CD4-positive, alpha-beta T cell treated with Interleukin-6 at 100 ng/mL for 8 hours (primary cell): ENCODE measurements around the gene SRPRB.

Experiments used
- DNase-seq: peaks from one replicate; pipeline ENCODE4 v3.0.0-alpha.2; 2020; ENCODE audit warnings: mixed read lengths, low spot score

The SRPRB gene

DNA sequence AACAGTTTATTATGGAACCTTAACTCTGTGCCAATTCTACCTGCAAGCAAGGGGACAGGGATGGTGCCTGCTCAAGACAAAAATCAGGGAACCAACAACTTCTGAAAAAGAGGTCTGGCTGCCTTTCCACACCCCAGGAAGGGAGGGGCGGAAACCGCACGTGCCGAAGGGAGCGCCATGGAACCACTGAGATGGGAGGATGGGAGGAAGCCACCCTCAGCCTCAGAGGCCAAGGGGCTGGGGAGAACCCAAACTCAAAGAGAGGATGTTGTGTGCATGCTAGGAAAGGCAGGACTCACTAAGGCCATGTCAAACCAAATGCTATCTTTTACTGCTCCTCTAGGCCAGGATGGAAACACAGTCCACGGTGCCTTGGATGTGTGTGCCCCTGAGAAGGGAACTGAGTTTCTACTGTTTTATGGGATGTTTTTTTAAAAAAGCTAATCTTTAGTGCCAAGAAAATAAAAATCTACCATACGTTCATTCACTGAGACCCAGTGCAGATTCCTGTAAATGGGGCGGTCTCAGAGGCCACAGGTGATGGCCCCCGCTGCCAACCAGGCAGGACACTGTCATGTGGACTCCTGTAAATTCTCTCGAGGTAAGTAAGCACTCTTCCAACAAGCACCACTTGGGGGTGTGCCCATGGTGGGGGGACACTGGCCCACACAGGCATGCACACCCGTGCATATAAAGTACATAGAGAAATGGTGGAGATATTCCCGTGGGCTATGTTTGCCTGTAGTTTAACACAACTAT lies 20.5 kb downstream of the SRPRB start:
- no peak for DNase-seq

DNA sequence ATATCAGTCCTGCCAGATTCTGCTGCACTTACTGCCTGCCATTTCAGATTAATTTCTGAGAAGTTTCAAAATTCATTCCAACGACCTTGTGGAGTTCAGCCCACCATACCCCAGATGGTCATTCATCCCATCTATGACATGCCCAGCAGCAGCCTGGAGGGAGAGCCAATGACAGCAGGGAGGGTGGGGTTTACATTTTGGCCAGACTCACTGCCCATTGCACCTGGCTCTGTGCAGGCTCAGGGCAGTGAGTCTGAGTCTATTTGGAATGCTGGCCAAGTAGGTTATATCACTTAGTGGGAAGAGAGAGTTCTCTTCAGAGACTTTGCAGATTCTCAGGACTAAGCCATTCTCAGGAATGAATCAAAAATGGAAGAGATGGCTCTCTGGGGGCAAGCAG lies 21.5 kb downstream of the SRPRB start:
- DNase-seq, result no peak

DNA sequence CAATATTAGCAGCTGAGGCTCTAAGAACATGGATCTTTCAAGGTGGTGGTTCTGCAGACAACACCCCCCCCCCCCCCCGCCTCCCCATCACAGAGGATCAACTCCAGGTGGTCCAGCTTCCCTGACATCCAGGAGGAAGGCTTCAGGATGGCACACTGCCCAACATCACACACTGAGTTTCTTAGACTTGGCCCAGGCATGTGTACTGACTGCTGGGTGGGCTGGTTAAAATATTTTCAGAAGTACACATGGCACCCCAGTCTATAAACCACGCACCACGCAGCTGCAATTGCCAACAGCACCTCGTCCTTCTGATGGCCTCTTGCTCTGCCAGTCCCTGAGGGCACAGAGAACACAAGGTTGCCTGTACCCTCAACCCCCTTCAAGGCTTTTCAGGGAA lies 22.1 kb downstream of the SRPRB start:
- DNase-seq, result no peak

DNA sequence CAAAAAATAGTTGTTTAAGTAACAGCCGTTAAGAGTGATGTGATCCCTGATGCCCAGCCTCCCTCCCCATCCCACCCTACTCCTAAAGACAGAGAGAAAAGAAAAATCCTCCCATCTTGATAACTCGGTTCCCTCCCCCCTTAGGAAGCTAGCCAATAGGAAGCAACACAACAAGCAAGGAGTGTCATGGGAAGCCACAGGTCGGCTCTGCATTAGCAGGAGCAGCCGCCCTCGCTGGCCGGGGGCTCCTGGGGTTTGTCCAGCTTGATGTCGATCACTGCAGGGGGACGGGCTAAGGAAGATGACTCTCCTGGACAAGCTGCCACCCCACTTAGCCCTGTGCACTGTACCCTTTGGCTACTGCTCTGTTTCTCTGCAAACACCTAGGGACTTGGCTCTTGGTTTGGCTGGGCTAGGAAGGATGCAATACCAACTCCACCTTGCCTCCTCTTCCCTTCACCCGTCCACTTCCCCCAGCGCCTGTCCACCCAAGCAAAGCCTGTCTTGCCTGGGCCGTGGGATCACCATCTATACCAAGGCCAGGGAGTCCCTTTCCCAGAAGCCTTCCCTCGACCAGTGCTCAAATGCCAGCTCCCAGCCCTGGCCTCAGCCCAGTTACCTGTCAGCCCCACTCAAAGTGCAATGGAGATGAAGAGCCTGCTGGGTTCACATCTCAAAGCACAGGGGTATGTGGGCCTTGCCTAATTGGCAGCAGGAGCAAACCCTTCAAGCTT lies 23.1 kb downstream of the SRPRB start:
- DNase-seq, result no peak

DNA sequence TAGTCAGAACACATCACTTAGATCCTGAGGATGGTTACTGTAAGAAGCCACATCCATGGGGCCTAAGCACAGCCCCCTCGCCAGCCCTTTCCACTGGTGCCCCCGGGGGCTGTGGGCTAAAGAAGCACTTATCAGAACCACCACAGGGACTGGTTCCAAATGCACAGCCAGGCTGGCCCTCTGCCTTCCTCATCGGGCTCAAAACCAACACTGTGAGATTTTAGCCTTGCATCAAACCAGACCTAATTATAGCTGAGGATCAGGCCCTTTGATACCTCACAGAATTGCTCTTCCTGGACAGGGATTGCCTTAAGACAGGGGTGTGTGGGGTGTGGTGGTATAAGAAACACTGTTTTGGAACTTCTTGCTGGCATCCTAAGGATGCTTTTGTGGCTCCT lies 23.7 kb downstream of the SRPRB start:
- DNase-seq, result no peak

DNA sequence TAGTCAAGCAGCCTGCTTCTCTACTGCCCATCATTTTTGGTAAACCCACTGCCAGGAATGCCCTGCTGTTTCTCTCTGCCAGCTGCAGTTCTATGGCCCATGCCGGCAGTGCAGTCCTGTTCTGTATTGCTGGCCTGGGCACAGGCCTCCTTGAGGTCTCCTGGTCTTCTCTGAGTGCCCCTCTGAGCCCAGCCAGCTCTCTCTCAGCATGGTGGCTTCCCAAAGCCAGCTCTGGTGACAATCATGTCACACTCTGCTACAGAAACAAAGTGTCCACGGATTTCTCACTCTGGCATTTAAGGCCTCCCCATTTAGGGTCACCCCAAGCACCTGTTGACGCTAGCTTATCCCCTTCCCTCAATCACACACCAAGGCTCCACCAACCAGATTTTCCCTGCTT lies 24.5 kb downstream of the SRPRB start:
- DNase-seq, result no peak

DNA sequence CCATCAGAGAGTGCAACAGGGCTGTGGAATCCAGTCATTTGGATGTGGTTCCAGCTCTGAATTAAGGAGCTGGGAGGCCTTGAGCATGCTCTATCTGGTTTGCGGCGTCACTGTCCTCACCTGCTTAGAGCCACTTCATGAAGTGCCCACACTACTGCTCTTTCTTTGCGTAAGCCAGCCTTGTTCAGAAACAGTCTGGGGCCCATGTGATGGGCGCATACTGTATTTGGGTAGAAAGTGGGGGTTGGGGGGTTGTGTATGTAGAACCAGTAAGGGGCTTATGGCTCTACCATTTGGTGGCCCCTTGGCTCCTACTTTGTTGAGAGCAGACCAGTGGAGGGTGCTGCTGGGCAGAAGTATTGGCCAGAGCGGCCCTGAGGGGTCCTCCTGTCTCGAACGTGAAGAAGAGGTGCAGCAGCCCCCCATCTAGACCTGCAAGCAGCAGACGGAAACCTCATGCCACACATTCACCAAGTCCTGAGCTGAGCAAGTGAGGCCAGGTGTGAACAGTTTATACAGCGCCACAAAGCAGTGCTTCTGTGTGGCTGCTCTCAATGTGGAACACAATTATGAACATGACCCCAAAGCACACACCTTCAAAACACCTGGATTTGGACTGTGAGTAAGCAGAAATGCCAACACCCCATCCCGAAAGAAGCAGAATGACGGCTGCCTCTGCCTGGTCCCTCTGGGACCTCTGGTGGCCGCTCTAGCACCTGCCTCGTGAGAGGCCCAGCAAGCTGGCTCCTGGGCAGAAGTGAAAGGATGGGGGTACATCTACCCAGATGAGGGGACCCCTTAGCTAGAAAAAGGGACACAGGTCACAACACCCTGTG lies 26.6 kb downstream of the SRPRB start:
- DNase-seq, result no peak

DNA sequence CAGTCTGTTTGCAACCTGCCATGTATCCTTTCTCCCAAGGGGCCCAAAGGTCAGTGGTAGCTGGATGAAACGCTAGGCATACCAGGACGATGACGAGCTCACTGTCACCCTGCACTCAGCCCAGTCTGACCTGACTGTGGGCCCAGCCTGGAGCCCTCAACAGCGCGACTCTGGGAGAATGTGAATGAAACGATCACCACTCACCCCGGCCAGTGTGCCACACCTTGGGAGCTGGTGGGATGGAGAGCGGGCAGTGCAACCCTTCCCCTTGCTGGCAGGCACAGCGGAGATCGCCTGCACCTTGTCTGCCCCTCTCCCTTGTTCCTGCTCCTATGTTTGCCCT lies 27.2 kb downstream of the SRPRB start:
- DNase-seq, result no peak

DNA sequence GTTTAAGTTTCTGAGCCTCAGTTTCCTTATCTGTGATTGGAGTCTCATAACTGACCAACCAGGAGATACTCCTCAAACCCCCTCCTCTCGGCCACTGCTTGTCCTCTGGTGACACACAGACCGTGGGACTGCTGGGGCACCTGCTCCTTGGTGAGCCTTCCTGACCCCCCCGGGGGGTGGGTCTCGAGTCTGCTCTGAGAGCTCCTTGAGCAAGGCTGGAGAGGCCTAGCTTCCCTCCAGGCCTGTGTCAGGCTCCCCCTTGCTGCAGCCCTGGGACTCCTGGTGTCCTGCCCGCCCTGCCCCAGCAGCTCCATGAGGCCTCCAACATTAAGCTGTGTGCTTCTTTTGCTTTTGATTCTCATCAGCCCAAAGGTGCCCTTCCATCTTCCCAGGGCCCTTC lies 27.7 kb downstream of the SRPRB start:
- no peak for DNase-seq

DNA sequence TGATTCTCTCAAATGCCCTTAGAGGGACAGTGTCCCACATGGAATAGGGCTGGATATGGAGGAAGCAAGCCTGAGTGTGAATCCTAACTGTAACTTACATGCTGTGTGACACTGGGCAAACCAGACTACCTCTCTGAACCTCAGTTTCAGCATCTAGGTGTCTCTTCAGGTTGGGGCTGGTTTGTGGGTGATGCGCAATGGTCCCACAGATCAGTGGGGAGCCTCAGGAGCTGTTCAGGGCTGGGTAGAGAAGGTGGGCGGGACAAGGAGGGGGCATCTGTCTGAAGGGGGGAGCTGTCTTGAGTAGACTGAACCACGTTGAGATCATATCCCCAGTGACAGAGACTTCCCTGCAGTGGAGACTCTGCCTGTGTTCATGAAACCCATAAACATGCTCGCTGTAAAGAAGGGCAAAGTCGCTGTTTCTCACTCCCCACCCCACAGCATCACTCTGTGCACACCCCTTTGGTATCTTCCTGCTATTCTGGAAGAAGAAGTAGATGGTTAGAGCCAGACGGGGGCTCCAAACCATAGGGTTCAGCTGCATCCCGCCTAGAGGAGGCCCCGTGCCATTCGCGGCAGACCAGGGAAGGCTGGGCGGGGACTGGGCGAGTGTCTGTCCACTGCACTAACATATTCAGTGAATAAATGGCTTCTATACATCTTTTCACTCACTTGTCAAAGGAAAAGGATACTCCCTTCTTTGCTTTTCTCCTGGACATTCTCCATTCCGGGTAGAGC lies 28.4 kb downstream of the SRPRB start:
- DNase-seq, result no peak

DNA sequence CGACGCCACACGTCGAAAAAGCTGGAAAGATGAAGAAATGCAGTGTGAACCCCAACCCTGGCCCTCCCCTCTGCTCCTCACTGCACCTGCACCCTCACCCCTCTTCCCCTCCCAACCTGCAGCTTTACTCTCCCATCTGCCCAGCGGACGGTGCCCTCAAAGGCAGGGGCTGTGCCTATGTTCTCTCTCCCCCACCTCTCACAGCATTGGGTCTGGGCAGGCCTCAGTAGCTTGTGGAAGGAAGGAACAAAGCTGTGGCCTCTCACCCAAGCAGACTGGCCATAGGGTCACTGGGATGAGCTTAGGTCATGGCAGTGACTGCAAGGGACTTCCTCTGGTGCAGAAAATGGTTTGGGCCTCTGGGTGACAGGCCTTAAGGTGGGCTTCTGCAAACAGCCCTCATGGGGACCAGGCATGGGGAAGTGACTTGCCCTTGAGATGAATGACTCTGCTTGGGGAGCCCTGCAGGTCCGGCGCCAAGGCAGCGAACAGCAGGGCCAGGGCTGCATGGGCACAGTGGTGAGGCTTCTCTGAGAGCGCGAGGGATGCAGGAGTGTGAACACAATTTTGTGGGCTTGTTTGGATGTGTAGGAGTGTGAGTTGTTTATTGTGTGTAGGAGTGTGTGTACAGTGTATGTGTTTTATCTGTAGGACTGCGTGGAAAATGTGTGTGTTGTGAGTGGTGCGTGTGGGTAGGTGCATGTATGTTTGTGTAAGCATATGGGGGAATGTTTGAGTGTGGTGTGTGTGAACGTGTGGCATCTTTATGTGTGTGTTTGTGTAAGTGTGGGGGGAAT lies 29.2 kb downstream of the SRPRB start:
- no peak for DNase-seq

DNA sequence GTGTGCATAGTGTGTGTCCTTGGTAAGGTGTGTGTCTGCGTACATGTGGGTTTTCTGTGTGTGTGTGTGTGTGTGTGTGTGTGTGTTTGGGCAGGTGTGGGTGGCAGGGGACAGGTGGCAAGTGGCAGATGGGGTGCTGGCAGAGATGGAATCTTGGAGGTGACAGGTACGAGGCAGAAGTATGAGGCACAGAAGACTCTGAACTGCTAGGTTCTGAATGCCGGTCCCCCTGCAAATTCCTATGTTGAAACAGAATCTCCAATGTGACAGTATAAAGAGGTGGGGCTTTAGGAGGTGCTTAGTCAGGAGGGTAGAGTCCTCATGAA lies 29.8 kb downstream of the SRPRB start:
- DNase-seq, result no peak

DNA sequence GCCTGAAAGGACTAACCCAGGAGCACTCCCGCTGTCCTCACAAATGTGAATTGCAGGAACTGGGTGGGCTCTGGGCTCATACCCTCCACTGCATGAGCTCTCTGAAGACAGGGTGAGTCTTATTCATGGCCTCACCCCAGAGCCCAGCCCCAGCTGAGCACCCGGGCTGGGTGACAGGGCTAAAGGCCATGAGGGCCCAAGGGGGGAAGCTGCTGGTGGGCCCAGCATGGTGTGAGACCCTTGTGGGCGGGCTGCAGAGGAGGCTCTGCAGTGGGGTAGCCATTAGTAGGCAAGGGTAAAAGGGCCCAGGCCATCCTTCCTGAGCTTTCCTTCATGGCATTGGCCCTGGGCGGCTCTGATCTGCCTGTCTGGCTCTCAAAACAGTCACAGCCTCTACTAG lies 30.3 kb downstream of the SRPRB start:
- DNase-seq, result no peak

DNA sequence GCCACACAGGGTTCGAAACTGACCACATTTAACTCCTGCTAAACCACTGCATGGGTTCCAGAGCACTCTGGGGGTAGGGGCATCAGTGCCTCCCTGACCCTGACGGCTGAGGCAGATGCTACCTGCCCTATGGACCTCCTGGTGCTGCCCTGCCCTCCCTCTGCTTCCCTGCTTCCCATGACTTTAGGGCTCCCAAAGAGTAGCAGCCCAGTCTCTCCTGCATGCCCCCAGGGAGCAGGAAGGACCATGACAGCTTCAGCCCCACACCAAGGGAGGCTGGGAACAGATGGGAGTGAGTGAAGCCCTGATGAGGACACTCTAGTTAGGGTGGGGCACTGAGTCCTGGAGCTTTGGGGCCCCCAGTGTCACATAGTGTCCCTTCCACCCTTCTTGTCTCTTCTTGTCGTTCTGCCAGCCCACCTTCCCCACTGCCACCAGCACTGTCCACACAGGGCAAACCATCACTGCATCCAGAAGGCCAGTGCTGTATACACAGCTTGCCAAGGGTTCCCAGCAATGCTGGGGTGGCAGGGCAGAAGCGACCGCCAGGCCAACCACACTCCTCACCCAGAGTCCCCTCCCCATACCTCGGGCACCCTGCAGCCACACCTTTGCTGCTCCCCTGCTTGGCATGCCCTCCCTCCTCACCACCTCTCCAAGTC lies 31.0 kb downstream of the SRPRB start:
- DNase-seq, result no peak

DNA sequence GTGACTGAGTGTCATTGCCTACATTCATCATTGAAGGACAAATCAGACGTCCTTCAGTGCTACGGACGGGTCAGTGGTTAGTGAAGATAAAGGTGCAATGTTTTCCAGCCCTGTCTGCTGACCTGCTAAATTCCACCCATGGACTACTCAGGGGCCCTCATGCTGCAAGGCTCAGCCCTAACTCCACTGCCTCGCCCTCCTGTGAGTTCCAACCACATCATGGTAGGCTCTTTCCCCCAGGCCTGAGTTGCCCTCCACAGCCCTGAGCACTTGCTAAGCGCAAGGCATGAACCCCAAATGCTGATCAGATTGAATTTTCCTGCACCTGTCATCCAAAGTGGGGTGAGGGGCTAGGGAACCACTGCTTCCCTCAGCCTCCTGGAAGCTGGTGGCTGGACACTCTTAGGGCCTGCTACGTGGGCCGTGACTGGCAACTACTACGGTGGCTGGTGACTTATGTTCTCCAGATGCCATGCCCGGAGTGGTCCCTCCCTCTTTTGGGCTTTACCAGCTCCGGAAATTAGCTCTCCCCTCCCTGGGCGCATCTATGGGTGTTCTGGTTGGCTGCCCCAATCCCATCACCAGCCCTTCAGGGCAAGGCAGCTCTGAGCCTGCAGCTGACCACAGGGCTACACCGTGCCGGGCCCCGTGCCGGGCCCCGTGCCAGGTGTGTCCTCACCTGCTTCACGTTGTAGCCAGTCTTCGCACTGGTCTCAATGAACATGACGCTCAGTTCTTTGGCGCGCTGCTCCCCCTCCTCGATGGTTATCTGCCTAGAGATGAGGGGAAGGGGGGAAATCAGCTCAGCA lies 32.1 kb downstream of the SRPRB start:
- no peak for DNase-seq

DNA sequence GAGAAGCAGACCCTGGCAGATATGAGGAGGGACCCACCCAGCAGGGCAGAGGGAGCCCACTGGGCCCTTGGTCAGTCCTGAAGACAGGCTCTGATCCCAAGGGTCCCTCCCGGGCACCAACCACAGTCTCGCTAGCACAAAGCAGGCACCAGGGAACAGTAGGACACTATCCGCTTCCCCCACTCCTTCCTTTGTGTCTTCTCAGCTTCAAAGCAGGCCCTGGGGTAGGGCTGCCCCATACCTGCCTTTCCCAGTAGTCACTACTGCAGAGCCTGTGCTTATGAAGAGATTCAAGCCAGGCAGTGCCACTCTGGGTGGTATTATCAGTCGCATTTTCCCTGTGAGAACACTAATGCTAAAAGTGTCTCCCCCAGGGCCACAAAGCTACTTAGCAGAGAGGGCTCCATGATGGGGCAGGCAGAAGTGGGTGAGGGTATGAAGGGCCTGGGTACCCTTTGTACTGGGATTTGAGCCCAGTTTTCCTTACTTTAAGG lies 32.7 kb downstream of the SRPRB start:
- DNase-seq, result no peak

DNA sequence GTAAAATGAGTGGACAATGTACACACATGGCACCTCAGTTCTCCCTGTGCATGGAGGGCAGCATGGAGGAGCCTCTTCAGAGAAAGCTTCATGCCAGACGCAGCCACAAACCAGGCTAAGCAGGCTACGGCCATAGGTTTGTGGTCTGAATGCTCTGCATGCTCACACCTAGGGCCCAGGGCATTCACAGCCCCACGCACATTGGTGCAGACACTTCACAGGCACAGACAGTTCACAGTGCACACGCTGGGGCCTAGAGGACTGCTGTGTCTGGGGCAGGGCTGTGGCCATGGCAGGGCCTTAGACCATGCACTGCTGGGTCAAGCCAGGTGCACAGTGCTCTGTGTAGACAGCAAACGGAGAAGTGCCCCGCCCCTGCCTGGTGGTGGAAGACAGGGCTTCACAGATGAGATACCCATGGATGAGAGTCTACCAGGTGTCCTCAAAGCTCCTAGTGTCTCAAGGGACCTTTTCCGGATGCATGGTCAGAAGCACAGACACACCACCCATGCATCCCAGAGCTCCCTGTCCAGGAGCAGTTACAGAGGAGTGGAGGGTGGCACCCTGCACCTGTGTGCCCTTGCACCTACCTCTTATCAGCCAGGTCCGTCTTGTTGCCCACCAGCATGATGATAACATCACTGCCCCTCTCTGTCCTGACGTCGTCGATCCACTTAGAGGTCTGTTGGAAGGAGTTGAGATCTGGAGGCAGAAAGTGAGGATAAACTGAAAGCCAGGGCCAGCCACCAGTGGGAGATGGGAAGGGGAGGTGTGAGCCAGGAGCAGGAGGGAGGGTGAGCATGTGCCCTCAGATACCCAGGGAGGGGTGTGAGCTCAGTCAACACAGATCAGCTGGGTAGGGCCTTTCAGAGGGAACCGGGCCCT lies 33.5 kb downstream of the SRPRB start:
- DNase-seq, result no peak

DNA sequence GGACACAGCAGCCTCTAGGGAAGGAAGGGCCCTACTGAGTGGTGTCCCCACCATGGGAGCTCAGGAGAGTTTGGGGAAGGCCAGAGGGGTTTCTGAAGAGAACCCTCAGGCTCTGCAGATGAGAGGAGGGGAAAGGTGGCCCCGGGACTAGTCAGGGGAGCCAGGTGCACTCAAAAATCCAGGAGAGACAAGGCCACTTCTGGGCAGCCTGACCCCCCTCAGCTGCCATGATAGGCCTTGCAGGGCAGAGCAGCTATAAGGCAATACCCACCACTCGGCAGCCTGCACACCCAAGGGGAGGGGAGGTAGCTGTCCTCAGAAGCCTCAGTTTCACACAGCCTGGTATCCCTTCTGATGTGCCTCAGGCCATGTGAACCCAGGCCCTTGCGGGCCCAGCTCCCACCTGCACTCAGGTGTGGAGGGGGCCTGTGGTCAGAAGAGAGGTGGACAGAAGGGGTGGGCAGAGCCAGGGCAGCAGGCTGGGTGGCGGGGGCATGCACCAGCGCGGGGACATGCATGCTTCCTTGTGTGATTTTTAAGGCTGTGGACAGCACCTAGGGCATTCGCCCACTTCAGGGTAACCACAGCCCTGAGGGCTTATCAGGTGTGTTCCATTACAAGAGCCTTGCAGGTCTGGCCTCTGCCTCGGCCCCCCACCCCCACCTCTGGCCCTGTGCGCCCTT lies 34.6 kb downstream of the SRPRB start:
- no peak for DNase-seq
